Posterior vena cava (tissue), 2 donors: ENCODE measurements around the gene MYH16. TPM values are rescaled to one million over a fixed set of nuclear protein-coding genes. Genes with fewer than 3 reads are reported as not detected.
A peak's percentile ranks its signal among the peaks of the same experiment; 100 is the strongest.
"Not testable (repeated sequence)": the region's sequence is repeated elsewhere in the genome, so short reads cannot be mapped to it uniquely, and the experiment has no call there.

ENCODE experiments used
- DNase-seq: peaks from one replicate; pipeline ENCODE4 v3.0.0-alpha.2; 2020; ENCODE audit warnings: low spot score
- intact Hi-C, 2 donors: fragments of 100-400 bp; cut with DNase I; formaldehyde crosslinking; loops; one replicate each; pipeline versions ENCODE4 v1.14.1 to v1.14.2; 2022 to 2023
- total RNA-seq, 2 donors: library from RNA; stranded (reverse); fragmentation: NEBNext Ultra II Directional; extraction: Animal tissue kit (Norgen Biotek cat#: 25700); gene quantifications; one replicate each; pipeline ENCODE4 v1.2.1, GENCODE V29; 2021
- donor health status: DM: yes; HTN: yes; CAD: no.
- donor health status: DM: yes; HTN: yes; CAD: no.

MYH16 gene
- total RNA-seq, 2 donors from 2014 or later, result not detected

DNA sequence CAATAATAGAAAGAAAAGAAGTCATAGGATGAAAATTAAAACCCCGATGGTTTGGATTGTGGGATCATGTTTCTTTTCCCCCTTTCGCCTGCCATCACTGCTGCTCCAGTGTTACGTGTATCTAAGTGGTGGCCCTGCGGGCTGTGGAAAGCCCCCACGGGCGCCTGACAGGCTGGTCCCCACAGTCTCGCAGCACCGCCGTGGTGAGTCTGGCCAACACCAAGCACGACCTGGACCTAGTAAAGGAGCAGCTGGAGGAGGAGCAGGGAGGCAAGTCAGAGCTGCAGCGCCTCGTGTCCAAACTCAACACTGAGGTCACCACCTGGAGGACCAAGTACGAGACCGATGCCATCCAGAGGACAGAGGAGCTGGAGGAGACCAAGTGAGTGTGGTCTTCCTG, 19.5 kb downstream of the MYH16 start:
- no peak for DNase-seq
- intact Hi-C loops, result no loop called here

DNA sequence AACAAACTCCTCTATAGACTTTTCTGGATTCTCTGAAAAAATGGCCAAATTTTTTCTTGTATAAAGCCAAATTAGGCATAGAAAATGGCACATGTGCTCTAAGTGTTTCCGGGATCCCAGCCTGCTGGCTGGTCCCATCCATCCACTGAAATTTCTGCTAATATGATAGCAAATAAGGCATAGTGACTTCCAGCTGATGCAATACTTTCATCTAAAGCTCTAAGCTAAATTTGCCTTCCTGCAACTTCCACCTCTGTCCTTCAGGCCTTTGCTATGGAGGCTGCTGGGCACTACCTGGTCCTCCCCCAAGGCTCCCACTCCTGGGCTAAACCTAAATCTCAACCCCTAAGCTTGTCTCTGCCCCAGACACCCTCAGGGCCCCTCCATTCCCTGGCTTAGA, 20.5 kb downstream of the MYH16 start:
- intact Hi-C loops, result no loop called here
- DNase-seq, result no peak

DNA sequence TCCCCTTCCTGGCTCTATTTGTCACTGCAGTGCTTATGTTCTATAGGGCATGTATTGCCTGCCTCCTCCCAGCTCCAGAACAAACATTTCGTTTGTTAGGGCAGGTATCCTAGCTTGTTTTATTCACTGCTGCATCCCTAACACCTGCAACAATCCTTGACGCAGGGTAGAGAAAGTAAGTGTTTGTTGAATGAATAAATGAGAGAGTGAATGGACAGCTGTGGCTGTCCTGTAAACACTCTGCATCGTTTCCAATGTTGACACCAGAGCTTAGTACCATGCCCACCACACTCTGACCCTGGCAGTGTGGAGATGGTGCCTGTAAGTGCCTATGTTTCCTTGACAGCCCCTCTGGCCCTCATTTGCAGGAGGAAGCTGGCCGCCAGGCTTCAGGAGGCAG, 21.0 kb downstream of the MYH16 start:
- intact Hi-C loops, result no loop called here
- no peak for DNase-seq

DNA sequence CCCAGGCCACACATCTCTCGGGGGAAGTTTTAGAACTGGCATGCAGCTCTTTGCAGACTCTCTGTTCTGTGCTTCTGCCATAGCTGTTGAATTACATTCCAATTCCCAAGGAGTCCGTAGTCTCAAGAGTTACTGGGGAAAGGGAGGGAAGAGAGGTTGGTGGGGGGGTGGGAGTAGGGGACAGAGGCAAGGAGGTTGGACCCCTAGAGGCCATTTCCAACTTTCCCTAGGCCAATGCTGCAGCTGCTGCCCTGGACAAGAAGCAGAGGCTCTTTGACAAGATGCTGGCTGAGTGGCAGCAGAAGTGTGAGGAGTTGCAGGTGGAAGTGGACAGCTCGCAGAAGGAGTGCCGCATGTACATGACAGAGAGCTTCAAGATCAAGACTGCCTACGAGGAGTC, 23.8 kb downstream of the MYH16 start:
- no peak for DNase-seq
- intact Hi-C loops, result no loop called here

DNA sequence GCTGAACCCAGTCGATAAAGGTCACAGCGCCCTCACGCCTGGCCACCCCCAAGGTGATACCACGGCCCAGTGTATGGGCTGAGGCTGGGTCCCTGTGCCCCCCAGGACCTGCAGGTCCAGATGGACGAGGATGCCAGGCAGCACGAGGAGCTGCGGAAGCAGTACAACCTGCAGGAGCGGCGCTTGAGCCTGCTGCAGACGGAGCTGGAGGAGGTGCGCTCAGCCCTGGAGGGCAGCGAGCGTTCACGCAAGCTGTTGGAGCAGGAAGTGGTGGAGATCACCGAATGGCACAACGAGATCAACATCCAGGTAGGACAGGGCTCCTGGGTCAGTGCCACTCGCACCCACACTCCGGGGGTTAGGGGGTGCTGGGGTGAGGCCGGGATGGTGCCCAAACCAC, 28.9 kb downstream of the MYH16 start:
- intact Hi-C loops, result no loop called here
- no peak for DNase-seq

DNA sequence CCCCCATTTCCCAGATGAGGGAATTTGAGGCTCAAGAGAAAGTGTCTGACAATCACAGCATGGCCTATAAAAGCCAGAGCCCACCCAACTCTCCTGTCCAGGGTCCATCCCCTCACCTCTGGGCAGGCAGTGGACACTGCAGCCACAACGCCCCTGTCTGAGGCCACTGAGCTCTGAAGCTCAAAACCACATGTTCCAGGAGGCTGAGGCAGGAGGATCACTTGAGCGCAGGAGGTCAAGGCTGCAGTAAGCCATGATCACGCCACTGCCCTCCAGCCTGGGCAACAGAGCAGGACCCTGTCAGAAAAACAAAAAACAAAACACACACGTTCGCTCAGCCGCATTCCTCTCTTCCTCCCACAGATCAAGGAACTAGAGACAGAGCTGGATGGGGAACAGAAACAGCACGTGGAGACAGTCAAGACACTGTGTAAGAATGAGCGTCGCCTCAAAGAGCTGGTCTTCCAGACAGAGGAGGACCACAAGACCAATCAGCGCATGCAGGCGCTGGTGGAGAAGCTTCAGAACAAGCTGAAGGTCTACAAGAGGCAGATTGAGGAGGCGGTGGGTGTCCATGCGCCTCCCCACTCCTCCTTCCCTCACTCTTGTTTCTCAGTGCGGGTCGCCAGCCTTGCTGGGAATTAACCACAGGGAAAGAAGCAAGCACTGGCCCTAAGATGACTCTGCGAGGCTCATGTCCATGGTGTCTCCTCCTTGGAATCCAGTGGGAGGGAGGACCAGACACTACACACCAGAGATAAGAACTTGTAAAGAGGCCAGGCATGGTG, 33.0 kb downstream of the MYH16 start:
- DNase-seq, result peak; percentile 48
- intact Hi-C loops, result no loop called here

DNA sequence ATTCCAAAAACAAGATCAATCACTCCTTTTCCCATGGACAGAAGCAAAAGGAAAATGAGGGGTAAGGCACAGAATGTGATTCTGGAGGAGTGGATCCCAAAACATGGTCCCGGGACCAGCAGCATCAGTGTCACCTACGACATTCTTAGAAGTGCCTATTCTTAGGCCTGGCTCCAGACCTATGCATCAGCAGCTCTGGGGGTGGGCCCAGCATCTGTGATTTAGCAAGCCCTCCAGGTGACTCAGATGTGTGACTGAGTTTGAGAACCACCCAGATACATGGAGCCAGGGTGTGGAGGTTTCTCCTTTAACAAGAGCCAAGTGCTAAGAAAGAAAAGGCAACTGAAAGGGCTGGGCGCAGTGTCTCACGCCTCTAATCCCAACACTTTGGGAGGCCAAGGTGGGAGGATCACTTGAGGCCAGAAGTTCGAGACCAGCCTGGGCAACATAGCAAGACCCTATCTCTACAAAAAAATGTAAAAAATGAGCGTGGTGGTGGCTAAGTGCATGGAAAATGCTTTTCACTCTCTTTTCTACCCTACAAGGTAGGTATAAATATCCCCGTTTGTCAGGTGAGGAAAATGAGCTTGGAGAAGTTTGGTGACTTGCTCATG, 35.9 kb downstream of the MYH16 start:
- DNase-seq, result peak; percentile 58
- intact Hi-C loops, result no loop called here

DNA sequence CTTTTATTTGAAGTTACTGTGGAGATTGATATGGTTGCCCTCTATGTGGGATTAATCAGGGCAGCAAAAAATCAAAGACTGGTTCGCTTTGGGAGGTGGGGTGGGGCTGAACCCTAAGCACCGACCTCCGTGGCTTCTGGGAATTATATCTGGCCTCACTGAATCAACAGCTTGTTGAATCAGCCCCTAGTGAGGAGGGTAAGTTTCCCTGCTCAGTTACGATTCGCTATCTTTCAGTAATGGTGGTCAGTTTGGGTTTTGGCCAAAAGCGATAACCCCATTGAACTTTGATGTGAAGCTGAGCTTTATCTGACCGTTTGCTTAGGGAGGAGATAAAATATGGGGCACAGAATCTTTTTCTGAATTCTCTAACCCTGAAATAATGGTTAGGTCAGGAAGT, 36.5 kb downstream of the MYH16 start:
- peak; percentile 9 for DNase-seq
- intact Hi-C loops, result no loop called here

DNA sequence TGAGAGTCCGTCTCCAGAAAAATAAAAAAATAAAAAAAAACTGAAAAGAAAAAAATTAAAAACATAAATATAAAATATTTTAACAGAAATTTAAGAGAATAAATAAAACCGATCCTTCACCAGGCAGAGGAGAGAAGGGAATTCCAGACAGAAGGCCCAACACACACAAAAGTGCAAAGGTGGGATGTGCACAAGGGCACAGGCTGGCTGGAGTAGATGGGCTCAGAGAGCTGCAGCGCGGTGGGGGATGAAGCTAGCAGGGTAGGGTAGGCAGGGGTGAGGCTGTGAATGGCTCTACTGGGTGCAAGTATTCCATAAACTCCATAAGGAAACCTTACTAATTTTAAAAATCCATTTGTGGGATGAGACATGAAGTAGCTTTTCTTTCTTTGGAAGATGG, 37.4 kb downstream of the MYH16 start:
- DNase-seq, result peak; percentile 9
- intact Hi-C loops, result loop anchor here (5.0 to 10.0 kb wide), 2 partner anchors 165 to 273 kb away; partner anchors contain the start of gene SMURF1 (in 1 of the 2)

DNA sequence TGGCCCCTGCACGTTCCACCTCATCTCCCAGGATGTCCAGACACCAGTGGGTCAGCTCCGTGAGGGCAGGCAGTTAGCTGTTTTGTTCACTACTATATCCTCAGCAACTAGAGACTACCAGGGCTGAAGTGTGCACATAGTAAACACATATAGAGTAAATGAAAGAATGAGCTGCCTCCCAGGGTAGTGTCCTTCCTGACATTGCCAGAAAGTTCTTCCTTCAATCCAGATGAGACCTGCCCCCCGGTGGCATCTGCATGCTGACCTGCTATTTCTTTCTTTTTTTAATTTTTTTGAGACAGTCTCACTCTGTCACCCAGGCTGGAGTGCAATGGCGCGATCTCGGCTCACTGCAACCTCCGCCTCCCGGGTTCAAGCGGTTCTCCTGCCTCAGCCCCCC, 39.1 kb downstream of the MYH16 start:
- peak; percentile 5 for DNase-seq
- intact Hi-C loops, result loop anchor here (2.0 to 10.0 kb wide), 3 partner anchors 167 to 274 kb away; partner anchors contain the start of gene SMURF1 (in 1 of the 2)

DNA sequence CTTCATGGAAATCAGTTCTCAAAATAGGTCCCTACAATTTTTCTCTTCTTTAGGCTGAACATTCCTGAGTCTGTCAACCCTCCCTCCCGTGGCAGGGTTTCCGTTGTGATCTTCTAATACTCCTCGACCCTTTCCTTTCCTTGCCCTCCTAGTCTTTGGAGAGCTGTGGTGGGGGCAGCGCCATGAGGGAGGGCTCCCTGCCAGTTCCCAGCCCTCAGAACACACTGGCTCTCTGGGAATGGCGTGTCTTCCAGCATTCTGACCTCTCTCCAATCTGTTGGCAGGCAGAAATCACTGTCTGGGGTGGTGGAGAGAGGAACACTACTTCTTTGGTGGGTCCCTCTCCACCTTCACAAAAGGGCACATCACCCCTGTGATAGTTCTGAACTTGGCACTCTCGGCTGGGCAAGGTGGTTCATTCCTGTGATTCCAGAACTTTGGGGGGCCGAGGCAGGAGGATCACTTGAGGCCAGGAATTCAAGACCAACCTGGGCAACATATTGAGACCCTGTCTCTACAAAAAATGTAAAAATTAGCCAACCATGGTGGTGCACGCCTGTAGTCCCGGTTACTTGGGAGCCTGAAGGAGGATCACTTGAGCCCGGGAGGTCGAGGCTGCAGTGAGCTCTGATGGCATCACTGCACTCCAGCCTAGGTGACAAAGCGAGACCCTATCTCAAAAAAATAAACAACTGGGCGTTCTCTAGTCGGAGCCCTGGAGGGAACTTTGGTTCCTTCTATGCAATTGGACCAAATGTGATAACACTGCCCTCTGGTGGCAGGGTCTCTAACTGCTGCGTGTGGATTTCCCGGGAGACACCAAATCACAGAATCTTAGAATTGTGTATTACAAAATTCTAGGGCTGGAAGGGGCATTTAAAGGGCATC, 39.9 kb downstream of the MYH16 start:
- DNase-seq, result peak; percentile 82
- intact Hi-C loops, result loop anchor here (2.0 to 10.0 kb wide), 3 partner anchors 168 to 275 kb away; partner anchors contain the start of gene SMURF1 (in 1 of the 2)

DNA sequence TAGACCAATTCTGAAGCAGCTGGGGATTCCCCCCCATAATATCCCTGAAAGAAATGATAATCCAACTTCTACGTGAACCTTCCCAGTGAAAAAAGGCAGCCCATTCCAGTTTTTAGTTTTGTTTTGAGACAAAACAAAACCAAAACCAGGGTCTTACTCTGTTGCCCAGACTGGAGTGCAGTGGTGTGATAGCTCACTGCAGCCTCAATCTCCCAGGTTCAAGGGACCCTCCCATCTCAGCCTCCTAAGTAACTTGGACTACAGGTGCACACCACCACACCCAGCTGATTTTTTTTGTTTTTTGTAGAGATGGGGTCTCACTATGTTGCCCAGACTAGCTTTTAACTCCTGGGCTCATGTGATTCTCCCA, 40.5 kb downstream of the MYH16 start:
- intact Hi-C loops, result loop anchor here (2.0 to 10.0 kb wide), 3 partner anchors 168 to 276 kb away; partner anchors contain the start of gene SMURF1 (in 1 of the 2)
- DNase-seq, result no peak

DNA sequence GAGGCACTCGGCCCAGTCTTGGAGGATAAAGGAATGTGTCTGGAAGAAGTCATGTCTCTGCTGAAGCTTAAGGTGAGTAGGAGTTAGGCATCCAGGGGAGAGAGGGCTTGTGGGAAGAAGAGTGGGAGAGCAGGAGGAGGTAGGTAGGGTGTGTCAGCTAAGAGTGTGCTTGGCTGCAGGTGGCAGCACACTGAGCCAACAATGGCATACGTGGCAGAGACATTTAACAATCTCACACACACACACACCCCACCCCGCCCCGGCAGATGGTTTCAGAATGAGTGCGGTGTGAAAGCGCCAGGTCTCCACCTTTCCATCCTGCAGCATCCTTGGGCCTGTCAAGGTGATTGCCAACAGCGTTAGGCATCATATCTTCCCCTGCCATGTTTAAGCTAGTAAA, 41.9 kb downstream of the MYH16 start:
- DNase-seq, result no peak
- intact Hi-C loops, result loop anchor here (5.0 to 10.0 kb wide), 2 partner anchors 170 to 277 kb away; partner anchors contain the start of gene SMURF1 (in 1 of the 2)

DNA sequence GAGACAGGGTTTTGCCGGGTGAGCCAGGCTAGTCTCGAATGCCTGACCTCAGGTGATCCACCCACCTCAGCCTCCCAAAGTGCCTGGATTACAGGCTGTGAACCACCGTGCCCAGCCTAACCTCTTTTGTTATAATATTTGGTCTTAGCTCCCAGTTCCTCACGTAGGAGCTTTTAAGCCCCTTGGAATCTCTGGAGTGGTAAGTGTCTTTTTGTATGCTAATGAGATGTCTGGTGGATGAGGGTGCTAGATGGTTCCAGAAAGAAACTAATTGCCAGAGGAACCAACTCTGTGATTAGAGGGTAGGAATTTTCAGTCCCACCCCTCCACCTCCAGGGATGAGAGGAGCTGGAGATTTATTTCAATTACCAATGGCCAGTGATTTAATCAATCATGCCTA, 47.7 kb downstream of the MYH16 start:
- intact Hi-C loops, result no loop called here
- no peak for DNase-seq

DNA sequence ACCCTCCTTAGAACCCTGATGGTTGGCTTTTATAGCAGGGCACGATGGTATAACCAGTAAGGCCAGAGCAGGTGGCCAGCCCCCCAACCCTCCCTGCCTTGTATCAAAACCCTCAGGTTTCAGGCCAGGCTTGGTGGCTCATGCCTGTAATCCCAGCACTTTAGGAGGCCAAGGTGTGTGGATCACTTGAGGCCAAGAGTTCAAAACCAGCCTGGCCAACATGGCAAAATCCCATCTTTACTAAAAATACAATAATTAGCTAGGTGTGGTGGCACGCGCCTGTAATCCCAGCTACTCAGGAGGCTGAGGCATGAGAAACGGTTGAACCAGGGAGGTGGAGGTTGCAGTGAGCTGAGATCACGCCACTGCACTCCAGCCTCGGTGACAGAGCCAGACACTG, 50.0 kb downstream of the MYH16 start:
- intact Hi-C loops, DNase-seq: not testable (repeated sequence)

DNA sequence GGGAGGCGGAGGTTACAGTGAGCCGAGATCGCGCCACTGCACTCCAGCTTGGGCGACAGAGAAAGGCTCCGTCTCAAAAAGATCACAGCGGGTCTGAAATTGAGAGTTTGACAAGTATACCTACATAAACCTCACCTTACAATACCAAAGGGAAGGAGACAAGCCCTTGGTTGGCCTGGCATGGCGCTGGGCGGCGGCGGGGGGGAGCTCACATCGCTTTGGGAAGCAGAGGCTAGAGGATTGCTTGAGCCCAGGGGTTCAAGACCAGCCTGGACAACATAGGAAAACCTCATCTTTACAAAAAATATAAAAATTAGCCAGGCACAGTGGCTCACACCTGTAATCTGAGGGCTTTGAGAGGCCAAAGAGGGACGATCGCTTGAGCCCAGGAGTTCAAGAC, 51.9 kb downstream of the MYH16 start:
- intact Hi-C loops, result no loop called here
- DNase-seq, result no peak

DNA sequence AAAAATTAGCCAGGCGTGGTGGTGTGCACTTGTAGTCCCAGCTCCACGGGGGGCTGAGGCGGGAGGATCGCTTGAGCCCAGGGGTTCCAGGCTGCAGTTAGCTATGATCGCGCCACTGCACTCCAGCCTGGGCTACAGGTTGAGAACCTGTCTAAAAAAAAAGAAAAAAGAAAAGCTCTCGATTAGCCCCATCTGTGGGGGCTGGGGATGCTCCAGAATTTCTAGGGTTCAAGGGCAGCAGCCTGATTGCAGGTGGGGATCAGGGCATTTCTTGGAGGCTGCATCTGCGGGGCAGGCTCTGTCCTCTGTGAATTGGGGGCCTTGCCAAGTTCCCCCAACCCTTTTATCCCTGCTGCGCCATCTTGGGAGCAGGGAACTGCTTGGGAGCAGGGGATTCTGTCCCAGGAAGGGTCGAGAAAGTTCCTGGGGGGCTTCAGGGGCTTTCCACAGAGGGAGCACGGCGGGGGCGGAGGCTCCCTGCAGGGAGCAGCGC, 52.4 kb downstream of the MYH16 start:
- DNase-seq, result no peak
- intact Hi-C loops, result no loop called here

DNA sequence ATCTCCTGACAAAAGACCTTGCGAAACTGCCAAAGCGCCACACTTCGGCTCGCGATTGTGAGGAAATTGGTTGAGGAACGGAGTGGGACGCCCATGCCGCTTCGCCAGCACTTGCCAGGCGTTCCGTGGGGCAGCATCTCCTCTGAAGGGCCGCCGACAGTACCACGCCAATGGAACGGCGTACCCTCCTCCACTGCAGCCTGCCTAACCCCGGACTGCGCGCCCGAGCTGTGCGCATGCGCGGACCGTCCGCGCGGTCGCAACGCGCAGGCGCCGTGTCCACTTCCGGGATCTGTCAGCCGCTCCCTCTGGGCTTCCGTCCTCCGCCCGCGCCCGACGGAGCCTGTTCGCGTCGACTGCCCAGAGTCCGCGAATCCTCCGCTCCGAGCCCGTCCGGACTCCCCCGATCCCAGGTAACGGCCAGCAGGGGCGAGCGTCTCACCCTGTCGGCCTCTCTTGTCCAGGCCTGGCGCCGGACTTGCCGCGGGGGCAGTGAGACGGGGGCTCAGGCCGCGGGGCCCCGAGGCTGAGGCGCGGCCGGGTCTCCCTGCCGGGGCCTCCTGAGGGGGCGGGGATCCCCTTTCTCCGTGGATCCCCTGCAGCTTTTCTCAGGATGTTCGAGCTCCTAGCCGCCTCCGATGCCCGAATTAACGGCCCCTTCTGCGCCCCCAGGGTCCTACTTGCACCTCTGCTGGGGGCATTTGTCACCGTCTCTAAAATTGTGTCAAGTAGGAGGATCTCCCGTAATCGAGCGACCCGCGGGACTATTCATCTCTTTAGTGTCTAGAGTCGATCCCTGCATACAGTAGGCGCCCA, 53.2 kb downstream of the MYH16 start, which contains the start of gene ARPC1A:
TSS of gene ARPC1A (plus strand) at position 307 of the 816 bp plus-strand sequence. CDS start 7,456 bp downstream, outside the sequence.
- peak; percentile 97 for DNase-seq
- intact Hi-C loops, result no loop called here

DNA sequence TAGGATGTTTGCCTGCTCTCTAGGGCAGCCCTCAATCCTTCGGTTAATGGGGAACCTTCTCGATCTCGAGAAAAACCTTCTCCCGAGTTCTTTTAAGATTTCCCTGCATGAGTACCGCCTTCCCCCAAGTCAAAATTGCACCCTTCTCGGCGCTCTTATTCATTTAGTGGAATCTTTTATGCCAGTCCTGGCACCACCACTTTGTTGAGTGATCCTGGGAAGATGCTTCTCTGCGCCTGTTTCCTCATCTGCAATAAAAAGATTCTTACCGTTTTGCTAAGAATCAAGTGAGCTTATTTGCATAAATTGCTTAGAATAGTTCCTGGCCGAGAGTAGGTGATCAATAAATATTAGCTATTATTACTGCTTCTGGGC, 53.8 kb downstream of the MYH16 start:
- intact Hi-C loops, result no loop called here

More for the DNA sequence above, 53.8 kb downstream of the MYH16 start:
- DNase-seq, result no peak
